WTC11 (cell line): ENCODE results near the gene WDFY3. TPM values are rescaled to one million over a fixed set of nuclear protein-coding genes. Genes with fewer than 3 reads are reported as not detected.

Source experiments
- ATAC-seq: fragments of 200-7000 bp; cut with Tn5 transposase; 2 replicates; pipeline ENCODE4 v1.10.0; 2021; ENCODE audit warnings: mild to moderate bottlenecking, moderate library complexity
- CTCF ChIA-PET: fragments of 300-600 bp; sonication (Branson Sonifier 250); formaldehyde crosslinking; loops from one replicate; lab custom pipeline; 2021; ENCODE audit warnings: antibody characterized with exemption; lab: Charles Lee
- POLR2A ChIA-PET: fragments of 350-600 bp; sonication (Branson Sonifier 250); formaldehyde crosslinking; loops from one replicate; lab custom pipeline; 2021; ENCODE audit warnings: antibody characterized with exemption; lab: Charles Lee
- DNase-seq: peaks from one replicate; pipeline ENCODE4 v3.0.0; 2021; ENCODE audit warnings: low spot score
- H3K27ac Mint-ChIP-seq: 2 replicates; pipeline ENCODE4 v1.8.0; 2021; ENCODE audit warnings: mixed read lengths
- H3K27me3 Mint-ChIP-seq: 2 replicates; pipeline ENCODE4 v1.8.0; 2021; ENCODE audit warnings: low read depth, mild to moderate bottlenecking, moderate library complexity, mixed read lengths
- H3K36me3 Mint-ChIP-seq: 2 replicates; pipeline ENCODE4 v1.8.0; 2021; ENCODE audit warnings: mixed read lengths
- H3K4me1 Mint-ChIP-seq: 2 replicates; pipeline ENCODE4 v1.8.0; 2022; ENCODE audit warnings: mixed read lengths
- H3K4me3 Mint-ChIP-seq: 2 replicates; pipeline ENCODE4 v1.8.0; 2021; ENCODE audit warnings: mild to moderate bottlenecking, moderate library complexity, mixed read lengths
- H3K9me3 Mint-ChIP-seq: 2 replicates; pipeline ENCODE4 v1.8.0; 2021; ENCODE audit warnings: mixed read lengths
- ATF6 ChIP-seq: sonication (generic); formaldehyde crosslinking; IDR thresholded peaks from 2 replicates; pipeline ENCODE4 v1.8.1; 2023; ENCODE audit warnings: mild to moderate bottlenecking, missing genetic modification reagents
- E2F1 ChIP-seq: sonication (generic); formaldehyde crosslinking; IDR thresholded peaks from 2 replicates; pipeline ENCODE4 v1.8.0; 2022; ENCODE audit warnings: mild to moderate bottlenecking, missing genetic modification reagents
- E2F4 ChIP-seq: sonication (generic); formaldehyde crosslinking; IDR thresholded peaks from 2 replicates; pipeline ENCODE4 v1.8.1; 2022; ENCODE audit warnings: low read depth, mild to moderate bottlenecking, moderate library complexity, missing genetic modification reagents, borderline replicate concordance
- ESRRA ChIP-seq: sonication (generic); formaldehyde crosslinking; IDR thresholded peaks from 2 replicates; pipeline ENCODE4 v1.8.1; 2022; ENCODE audit warnings: mild to moderate bottlenecking, missing genetic modification reagents, borderline replicate concordance
- GABPB1 ChIP-seq: sonication (generic); formaldehyde crosslinking; IDR thresholded peaks from 2 replicates; pipeline ENCODE4 v1.8.1; 2023; ENCODE audit warnings: mild to moderate bottlenecking, missing genetic modification reagents
- GTF2I ChIP-seq: fragments of 250-450 bp; sonication (Bioruptor Pico); conservative IDR thresholded peaks from 2 replicates; pipeline ENCODE4 v1.4.0; 2021; ENCODE audit warnings: mild to moderate bottlenecking
- IRF1 ChIP-seq: sonication (generic); formaldehyde crosslinking; IDR thresholded peaks from 2 replicates; pipeline ENCODE4 v1.8.0; 2023; ENCODE audit warnings: missing genetic modification reagents
- IRF2 ChIP-seq: sonication (generic); formaldehyde crosslinking; IDR thresholded peaks from 2 replicates; pipeline ENCODE4 v1.8.0; 2022; ENCODE audit warnings: low read depth, missing genetic modification reagents, borderline replicate concordance
- NFE2L1 ChIP-seq: sonication (generic); formaldehyde crosslinking; IDR thresholded peaks from 2 replicates; pipeline ENCODE4 v1.8.1; 2023; ENCODE audit warnings: missing genetic modification reagents
- RELA ChIP-seq: sonication (generic); formaldehyde crosslinking; IDR thresholded peaks from 2 replicates; pipeline ENCODE4 v1.8.1; 2022; ENCODE audit warnings: missing genetic modification reagents, mild to moderate bottlenecking, borderline replicate concordance
- ZMAT4 ChIP-seq: fragments of 250-450 bp; sonication (Bioruptor Pico); IDR thresholded peaks from 2 replicates; pipeline ENCODE4 v1.9.0; 2021; ENCODE audit warnings: mild to moderate bottlenecking
- ZNF138 ChIP-seq: sonication (generic); formaldehyde crosslinking; conservative IDR thresholded peaks from 2 replicates; pipeline ENCODE4 v1.8.1; 2022; ENCODE audit warnings: mild to moderate bottlenecking, moderate library complexity, missing genetic modification reagents
- ZNF671 ChIP-seq: fragments of 250-450 bp; sonication (Bioruptor Pico); IDR thresholded peaks from 2 replicates; pipeline ENCODE4 v1.8.0; 2021; ENCODE audit warnings: mild to moderate bottlenecking
- total RNA-seq: library from RNA; stranded (reverse); gene quantifications from 3 replicates; pipeline ENCODE4 v1.2.3, GENCODE V29; 2021

WDFY3 gene
- total RNA-seq, 1 experiment from 2014 or later, result 77.2 TPM

GRCh38 chr4:84661191-84661939, 305.1 kb downstream of the WDFY3 start:
- Mint-ChIP-seq H3K4me1 (peaks cover 18% of the 10 kb centered on the region), H3K27me3 (peaks cover 8% of the 10 kb centered on the region), H3K27ac (no peak overlapping the region), H3K4me3 (no peak overlapping the region), H3K9me3 (peaks cover 51% of the 10 kb centered on the region), H3K36me3 (peaks cover 63% of the 10 kb centered on the region)
- DNase-seq, result no peak
- TF ChIP-seq NFE2L1 (CRISPR knock-in tag) (no peak), GABPB1 (CRISPR knock-in tag) (no peak), ZMAT4 (CRISPR knock-in tag) (no peak), IRF1 (CRISPR knock-in tag) (no peak), ATF6 (CRISPR knock-in tag) (no peak)
- peak; percentile 42; the same call in 1 of the 2 replicates for ATAC-seq
- ChIA-PET POLR2A (no interaction called here), CTCF (no interaction called here)

- TF ChIP-seq IRF2 (CRISPR knock-in tag) (no peak), RELA (CRISPR knock-in tag) (no peak), E2F1 (CRISPR knock-in tag) (no peak), E2F4 (CRISPR knock-in tag) (no peak)
- DNase-seq (no peak), ATAC-seq (peak; percentile 50)
- Mint-ChIP-seq H3K4me3 (no peak overlapping the region), H3K36me3 (peaks cover 63% of the 10 kb centered on the region), H3K27me3 (peaks cover 9% of the 10 kb centered on the region), H3K4me1 (peaks cover 18% of the 10 kb centered on the region), H3K9me3 (peaks cover 51% of the 10 kb centered on the region), H3K27ac (no peak overlapping the region)
- POLR2A ChIA-PET, result no interaction called here
- CTCF ChIA-PET, result no interaction called here
These were observed 305.9 kb downstream of the WDFY3 start for GRCh38 chr4:84660606-84661005.

- peaks cover 26% of the 10 kb centered on the region for H3K9me3 Mint-ChIP-seq
- CTCF ChIA-PET, result no interaction called here
- no peak for ATAC-seq
- no peak for TF ChIP-seq ZNF671
- TF ChIP-seq E2F1 (CRISPR knock-in tag), result no peak
- TF ChIP-seq GTF2I (CRISPR knock-in tag), result no peak
- TF ChIP-seq ZNF138 (CRISPR knock-in tag), result no peak
- no peak for TF ChIP-seq ESRRA
- TF ChIP-seq, all 79 proteins: peak for 0
- peaks cover 26% of the 10 kb centered on the region for H3K4me1 Mint-ChIP-seq
- POLR2A ChIA-PET, result no interaction called here
- H3K27me3 Mint-ChIP-seq, result peaks cover 3% of the 10 kb centered on the region; the same call in 1 of the 2 replicates
- peak overlapping the region; percentile 2; the same call in 1 of the 2 replicates for H3K27ac Mint-ChIP-seq
- H3K4me3 Mint-ChIP-seq, result no peak overlapping the region
- no peak for DNase-seq
- peaks cover 38% of the 10 kb centered on the region for H3K36me3 Mint-ChIP-seq
These were observed 314.0 kb downstream of the WDFY3 start for GRCh38 chr4:84652478-84652877.
